HG02938 (cell line): ENCODE data around the gene POFUT2.
"Not testable (repeated sequence)": the region's sequence is repeated elsewhere in the genome, so short reads cannot be mapped to it uniquely, and the experiment has no call there.

Source experiments
- ATAC-seq: cut with Tn5 transposase; IDR thresholded peaks from one replicate; pipeline ENCODE4 v1.9.1; 2021; ENCODE audit warnings: mild to moderate bottlenecking, moderate library complexity; ENCODE audit not compliant: unreplicated experiment

POFUT2 gene

DNA sequence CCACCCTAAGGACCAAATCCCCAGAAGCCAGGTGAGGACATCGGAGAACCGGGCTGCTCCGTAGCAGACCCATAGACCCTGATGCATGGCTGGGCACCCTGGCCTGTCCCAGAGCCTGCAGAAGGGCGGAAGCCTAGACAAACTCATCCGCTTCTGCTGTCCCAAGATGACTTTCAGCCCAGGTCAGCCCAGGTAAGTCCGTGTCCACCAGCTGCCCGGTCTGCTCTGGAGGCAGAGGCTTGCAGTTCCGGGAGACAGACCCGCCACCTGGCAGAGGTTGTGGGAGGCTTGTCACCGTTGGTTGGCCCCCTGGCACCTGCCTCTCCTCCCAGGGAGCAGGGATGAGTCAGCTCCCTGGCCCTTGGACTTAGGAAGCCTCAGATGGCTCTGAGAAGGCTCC is 22.8 kb upstream of the POFUT2 start:
- ATAC-seq, result no peak

DNA sequence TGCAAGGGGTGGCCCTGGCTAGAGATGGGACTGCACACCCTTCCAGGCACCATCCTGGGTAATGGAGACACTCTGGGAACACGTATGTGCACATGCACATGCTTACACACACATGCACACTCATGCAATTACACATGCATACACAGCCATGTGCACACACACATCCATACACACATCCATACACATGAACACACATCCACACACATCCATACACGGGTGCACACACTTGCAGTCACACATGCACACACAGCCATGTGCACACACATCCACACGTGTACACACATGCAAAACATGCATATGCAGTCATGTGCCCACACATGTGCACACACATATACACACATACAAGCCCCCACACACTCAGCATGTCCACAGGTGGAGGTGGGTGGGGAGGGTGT is 22.3 kb upstream of the POFUT2 start:
- no peak for ATAC-seq

DNA sequence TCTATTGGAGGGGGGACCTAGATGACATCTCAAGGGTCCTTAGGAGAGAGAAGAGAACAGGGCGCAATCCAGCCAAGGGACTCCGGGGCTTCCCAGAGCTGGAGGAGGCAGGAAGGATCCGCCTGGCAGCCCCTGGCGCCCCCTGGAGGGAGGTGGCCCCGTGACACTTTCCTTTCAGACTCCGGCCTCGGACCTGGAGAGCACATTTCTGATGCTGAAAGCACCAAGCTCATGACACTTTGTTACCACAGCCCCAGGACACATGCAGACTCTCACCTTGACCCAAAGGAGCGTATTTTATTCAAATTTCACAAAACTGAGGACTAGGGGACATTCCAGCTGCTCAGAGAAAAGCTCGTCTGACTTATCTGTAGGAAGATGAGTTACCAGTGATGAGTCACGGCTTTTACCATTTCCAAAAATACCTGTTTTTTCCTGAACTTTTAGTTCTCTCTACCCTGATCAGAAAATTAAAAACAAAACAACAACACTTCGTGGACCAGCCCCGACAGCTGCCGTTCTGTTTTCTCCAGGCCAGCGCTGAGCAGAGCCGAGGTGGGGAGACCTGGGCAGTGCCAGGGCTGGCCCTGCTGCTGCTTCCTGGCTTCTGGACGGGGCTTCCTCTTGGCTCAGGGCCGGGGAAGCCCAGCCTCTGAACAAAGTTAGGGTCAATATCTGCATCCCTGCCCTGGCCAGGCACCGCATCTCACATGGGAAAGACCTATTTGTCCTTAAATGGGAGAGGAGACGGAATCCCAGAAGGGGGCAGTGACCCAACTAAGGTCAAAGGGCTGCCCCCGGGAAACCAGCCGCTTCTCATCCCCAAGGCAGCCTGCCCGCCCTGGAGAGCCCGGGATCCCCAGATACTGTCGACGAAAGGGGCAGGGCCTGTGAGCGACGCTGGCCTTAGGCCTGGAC is 21.6 kb upstream of the POFUT2 start:
- no peak for ATAC-seq

DNA sequence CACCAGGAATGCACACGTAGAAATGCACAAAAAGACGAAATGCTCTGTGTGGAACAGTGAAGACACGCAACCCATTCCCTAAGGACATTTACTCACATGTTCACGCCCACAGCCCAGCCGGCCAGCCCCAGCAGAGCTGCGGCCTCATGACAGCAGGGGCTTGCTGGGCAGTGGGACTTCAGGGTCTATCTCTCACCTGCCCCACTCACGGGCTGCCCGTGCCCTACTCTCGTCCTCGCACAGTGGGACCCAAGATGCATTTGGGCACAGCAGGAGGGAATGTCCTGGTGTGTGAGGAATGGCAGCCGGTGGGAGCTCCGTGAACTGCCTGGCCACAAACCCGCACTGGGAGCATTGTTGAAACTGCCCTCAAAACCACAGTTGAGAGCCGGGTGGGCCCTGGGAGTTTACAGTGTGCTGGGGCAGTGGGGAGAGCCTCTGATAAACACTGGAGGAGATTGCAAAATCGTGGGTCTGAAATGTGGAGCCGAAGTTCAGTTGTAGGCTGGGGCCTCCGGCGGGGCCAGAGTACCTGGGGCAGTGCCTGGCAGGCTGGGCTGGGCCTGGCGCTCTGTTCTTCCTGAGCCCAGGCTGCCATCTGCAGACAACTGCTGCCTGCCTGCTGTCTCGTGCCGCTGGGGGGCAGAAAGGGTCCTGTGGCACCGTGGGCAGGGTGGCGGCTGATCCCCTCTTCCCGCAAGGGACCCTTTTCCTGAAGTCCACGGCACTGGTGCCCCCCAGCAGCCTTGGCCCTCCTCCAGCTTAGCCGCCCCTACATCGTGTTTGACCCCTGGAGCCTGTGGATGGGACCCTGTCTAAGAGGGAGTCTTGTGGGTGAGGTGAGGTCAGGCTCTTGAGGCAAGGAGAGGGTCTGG is 20.7 kb upstream of the POFUT2 start:
- ATAC-seq, result no peak

DNA sequence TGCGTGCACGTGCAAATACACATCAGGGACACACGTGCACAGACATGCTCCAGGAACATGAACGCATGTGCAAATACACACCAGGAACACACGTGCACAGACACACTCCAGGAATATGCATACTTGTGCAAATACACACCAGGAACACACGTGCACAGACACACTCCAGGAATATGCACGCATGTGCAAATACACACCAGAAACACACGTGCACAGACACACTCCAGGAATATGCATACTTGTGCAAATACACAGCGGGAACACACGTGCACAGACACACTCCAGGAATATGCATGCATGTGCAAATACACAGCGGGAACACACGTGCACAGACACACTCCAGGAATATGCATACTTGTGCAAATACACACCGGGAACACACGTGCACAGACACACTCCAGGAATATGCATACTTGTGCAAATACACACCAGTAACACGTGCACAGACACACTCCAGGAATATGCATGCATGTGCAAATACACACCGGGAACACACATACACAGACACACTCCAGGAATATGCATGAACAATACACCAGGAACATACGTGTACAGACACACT is 20.0 kb upstream of the POFUT2 start:
- ATAC-seq, result not testable (repeated sequence)

DNA sequence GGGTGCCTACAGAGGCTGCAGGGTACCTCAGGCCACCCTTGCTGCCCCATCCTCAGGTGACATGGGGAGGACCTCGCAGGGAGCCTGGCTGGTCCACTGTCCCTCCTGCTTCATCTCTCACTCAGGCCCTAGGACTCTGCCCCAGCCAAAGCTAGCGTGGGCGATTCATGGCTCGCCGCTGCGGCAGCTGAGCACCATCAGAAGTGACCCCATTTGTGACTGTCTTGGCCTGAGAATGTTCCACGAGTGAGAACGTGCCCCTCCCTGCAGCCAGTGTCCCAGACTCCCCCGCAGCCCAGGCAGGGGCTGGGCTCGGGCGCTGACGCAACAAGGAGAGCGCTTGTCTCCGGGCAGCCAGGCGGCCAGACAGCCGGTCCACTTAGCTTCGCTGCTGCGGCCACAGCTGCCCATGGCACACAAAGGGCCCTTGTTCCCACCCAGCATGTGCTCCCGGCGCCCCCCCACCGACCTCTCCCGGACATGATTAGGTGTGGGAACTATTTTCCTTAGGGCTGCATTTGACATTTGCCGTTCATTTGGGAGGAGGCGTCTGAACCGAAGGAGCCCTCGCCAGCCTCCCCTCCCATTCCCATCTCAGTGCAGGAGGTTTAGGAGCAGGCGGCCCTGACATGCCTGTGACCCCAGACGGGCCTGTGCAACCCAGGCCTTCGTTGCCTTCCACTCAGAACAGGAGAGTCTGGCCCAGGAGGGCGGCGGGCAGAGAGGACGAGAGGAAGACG is 19.3 kb upstream of the POFUT2 start:
- ATAC-seq, result no peak

DNA sequence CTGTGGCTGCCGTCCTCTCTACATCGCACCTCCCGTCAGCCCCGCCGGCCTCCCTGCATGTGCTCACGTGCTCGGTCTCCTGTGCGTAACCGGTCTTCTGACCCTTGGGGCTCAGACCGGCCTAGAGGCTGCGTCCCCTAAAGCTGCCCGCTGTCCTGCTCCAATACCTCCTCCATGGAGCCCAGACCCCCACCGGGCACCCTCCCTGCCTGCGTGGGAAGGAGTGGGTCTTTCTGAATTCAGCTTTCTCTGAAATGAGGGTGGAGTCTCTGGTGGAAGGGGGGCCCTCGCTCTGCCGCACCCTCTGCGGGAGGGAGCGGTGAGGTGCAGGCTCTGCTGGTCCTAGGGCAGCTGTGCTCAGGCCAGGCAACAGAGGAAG is 18.7 kb upstream of the POFUT2 start:
- no peak for ATAC-seq

DNA sequence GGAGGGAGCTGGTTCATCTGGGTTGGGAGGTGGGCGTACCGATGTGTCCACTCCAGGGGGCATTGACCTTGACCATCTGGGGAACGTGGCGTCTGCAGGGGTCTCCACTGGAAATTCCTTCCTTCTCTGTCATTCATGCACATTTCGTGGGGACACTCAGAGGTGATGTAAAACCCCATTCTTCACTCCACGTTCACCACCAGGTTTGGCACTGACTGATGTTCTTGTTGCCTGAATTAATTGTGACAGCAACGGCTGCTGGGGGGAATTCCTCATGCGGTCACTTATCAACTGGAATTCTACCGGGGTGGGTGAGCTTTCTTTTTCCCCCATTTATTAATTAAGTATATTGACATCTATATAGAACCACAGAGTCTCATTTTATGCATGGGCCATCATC is 18.1 kb upstream of the POFUT2 start:
- no peak for ATAC-seq

DNA sequence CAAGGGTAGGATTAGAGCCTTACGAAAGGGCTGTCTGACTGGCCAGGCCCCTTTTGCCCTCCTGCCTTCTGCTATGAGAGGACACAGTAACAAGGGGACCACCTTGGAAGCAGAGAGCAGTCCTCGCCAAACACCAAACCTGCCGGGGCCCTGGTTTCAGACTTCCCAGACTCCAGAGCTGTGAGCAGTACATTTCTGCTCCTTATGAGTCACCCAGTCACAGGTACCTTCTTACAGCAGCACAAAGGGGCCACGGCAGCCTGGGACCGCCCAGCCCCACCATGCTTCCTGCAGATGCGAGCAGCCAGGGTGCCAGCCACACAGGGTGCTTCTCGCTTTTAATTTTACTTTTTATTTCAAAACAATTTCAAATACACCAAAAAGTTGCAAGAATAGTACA is 17.2 kb upstream of the POFUT2 start:
- ATAC-seq, result no peak

DNA sequence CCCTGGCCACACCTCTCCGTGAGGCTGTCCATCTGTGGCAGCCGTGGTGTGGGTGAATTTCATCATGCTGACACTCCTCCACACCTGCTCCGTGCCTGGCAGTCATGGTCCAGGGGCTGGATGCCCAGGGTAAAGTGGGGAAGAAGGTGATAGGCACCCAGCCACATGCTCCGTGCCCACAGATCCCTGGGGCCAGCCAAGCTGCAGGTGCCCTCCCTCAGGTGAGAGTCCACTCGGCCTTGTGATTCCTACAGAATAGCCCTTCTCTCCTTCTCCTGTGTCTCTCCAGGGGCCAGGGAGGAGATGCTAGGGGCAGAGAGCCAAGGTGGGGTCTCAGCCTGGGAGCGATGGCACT is 16.8 kb upstream of the POFUT2 start:
- no peak for ATAC-seq

DNA sequence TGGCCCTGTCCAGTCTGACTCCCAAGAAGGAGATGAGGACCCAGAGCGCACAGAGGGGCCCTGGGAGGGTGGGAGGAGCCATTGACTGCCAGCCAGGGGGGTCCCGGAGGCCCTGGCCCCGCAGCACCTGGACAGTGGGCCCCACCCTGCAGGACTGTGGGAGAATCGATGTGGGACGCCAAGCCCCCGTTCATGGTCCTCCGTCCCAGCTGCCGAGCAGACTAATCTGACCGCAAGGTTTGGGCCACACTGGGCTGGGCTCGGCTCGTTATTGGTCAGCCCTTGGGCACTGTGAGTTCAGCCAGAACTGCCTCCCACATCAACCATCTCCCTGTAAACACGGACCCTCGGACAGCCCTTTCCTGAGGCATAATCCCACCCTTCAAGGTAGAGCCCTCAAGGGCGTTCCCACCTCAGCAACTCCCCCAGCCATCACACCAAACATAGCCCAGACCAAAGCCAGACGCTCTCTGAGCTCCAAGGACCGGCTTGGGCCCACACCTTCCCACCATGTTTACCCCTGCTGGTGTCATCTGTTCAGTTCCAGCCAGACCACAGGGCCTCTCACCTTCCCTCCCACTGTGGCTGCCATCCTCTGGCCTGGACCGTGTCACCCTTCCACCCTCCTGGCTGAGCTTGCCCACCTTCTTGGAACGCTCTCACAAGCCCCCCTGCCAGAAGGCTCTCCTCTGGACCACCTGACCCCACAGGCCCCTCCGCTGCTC is 16.2 kb upstream of the POFUT2 start:
- no peak for ATAC-seq

DNA sequence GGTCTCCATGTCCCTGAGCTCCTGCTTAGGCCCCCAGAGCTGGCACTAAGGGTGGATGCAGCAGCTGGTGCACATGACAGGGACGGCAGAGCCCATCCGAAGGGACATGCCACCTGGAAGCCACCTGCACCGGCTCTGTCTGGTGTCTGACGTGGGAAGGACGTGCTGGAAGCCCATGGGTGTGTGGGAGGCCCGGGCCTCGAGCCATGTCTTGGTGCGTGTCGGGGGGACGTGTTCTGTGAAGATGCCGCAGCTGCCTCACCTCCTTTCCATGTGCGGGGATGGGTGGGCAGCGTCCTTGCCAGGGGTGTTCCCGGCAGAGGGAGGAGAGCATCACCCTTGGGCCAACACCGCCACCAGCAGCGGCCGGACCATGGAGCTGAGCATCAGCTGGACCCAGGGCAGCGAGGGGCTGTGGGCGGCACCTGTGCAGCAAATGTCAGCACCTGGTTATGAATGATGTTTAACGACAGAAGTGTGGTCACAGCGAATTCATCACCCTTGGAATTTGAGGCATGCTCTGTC is 15.5 kb upstream of the POFUT2 start:
- ATAC-seq, result no peak

DNA sequence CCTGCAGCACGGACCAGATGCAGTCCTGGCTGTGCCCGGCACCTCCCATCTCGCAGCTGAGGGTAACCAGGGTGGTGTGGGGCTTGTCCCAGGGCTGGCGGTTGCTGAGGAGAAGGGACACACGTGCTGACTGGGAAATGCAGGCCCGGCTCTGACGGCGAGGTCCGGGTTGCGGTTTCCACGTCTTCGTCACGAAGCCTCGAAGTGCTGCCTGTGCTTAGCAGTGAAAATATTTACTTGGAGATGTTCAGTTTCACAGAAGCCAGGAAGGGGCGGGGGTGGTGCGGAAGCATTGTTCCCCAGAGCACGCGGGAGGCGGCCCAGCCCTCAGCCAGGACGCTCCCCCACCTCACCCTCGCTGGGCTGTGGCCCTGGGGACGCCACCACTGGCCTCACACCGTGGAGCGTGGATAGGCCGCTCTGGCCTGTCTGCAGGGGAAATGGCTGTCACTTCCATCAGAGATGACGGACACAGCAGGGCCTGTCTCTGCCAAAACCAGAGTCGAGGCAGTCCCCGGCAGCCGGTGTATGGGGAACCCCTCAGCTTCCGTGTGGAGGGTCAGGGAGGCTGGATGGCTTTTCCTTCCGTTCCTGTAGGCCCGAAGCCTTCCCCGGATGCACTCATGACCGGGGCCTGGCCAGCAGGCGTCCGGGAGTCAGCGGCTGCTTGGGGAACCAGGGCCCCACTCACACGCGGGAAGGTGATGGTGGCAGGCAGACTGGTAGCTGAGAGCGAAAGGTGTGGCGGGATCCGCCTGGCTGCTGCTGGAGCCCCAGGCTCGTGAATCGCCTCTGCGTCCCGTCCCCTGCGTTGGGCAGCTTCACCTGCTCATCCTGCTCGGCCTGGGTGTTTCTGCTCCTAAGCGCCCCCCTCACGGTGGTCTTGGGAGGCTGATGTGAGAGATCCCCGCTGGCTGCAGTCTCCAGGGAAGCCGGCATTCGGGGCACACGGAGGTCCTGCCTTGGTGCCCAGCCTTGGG is 14.7 kb upstream of the POFUT2 start:
- no peak for ATAC-seq

DNA sequence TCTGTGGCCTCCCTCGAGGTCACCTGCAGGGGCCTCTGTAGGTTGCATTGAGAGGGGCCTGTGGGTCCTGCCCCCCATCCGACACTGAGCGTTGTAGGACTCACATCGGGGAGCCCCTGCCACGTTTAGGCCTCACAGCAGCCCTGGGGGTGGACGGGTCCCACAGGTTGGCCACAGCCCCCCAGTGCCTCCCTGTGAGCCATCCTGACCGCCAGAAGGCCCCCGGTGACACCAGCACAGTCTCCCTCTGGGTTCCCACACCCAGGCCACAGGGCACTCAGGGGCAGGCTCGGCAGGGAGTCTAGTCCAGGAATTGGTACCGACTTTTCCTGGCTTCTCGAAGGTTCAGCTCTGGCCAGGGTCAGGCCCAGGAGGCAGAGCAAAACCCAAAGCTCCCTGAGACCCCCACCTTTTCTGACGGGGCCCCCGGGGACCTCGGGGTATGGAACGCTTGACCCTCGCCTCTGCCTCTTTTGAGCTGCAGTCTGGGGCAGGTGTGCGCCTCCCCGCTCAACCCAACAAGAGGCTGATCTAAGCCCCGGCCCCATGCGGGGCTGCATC is 13.9 kb upstream of the POFUT2 start:
- ATAC-seq, result no peak

DNA sequence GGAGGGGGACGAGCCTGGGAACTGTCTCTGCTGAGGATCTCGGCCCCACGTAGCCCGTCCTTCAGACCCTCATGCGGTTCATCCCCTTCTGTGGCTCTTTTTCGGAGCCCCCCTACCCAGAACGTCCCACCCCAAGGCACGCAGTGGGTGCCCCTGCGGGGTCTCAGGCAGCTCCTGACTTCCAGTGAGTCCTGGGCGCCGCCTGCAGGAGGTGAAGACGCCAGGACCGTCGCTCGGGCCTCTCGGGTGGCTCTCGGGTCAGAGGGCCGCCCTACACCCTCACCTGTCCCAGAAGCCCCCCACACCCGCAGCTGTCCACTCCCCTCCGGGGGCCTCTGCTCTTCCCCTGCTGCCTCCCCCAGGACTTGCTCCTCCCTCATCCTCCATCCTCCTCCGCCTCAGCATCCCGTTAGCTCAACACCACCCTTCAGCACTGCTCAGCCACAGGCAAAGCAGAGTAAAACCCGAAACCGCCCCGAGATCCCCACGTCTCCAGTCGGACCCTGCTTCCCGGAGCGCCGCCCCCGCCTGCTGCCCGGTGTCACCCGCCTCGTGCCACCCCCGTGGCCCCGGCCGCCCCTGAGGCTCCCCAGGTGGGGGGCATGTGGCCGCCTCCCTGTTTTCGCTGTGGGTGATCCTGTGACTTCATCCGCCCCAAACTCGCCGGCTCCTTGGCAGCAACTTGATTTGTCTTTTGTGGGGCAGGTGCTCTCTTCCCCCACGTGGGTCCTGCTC is 13.3 kb upstream of the POFUT2 start:
- ATAC-seq, result no peak

DNA sequence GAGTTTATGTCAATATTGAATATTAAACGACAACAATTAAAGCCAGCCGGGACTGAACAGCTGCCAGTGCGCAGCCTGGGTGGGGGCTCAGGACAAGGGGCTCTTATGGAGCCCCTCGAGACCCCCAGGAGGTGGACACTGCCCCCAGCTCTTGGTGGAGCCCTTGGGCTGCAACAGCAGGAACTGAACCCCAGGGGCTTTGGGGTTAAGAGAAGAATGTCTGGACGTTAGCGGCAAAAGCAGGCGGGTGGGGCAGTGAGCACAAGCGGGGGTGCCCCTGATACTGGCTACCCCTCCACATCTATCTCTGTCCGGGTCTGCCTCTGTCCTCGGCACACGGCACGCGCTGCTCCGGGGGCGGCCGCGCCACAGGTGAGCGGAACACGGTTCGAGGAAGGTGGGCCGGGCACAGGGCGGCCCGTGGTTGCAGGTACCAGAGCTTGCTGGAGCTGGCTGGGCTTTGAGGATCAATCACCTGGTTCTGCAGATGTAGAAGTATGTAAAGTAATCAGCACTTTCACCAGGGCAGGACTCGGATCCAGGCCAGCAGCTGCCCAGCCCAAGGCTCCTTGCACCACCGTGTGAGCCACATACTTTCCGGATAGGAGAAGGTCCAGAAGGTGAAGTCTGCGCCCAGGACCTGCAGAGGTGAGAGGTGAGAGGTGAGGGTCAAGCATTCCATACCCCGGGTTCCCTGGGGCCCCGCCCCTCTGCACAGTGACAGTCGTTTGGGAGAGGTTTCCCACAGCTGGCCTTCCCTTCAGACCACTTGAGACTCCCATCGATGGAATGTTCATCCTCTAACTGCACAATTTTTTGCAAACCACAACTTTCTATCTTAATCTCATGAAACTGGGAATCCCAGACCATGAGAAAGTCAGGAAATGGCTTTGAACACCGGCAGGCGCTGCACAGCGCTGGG is 12.4 kb upstream of the POFUT2 start:
- no peak for ATAC-seq
